ENCODE measurements around the gene ACSF2.
A peak's percentile ranks its signal among the peaks of the same experiment; 100 is the strongest.
"Not testable (repeated sequence)": the region's sequence is repeated elsewhere in the genome, so short reads cannot be mapped to it uniquely, and the experiment has no call there.

Gene ACSF2

GRCh38 chr17:50412188-50412732, 13.8 kb upstream of the ACSF2 start:
- no peak for DNase-seq

GRCh38 chr17:50414808-50415207, 11.2 kb upstream of the ACSF2 start:
- no peak for DNase-seq

GRCh38 chr17:50419577-50419976, 6.4 kb upstream of the ACSF2 start:
- DNase-seq, result not testable (repeated sequence)

- DNase-seq, result no peak
These were observed 5.5 kb upstream of the ACSF2 start for GRCh38 chr17:50420419-50421112.

- no peak for DNase-seq
These were observed 4.5 kb upstream of the ACSF2 start for GRCh38 chr17:50421308-50422051.

- no peak for DNase-seq
These were observed 3.3 kb upstream of the ACSF2 start for GRCh38 chr17:50422738-50423137.

GRCh38 chr17:50423553-50424159, 2.4 kb upstream of the ACSF2 start:
- DNase-seq, result no peak

GRCh38 chr17:50424246-50424995, 1.6 kb upstream of the ACSF2 start:
- DNase-seq, result no peak

GRCh38 chr17:50424996-50425681, 879 bp upstream of the ACSF2 start:
- no peak for DNase-seq

GRCh38 chr17:50426472-50426782, 409 bp downstream of the ACSF2 start:
- DNase-seq, result no peak

GRCh38 chr17:50426814-50427787, 1.1 kb downstream of the ACSF2 start:
- peak in 1 of 2 donors; percentile 11 for DNase-seq

GRCh38 chr17:50428126-50428525, 2.1 kb downstream of the ACSF2 start:
- not testable (repeated sequence) for DNase-seq

- DNase-seq, result no peak
These were observed 2.9 kb downstream of the ACSF2 start for GRCh38 chr17:50428831-50429424.

GRCh38 chr17:50429793-50430192, 3.8 kb downstream of the ACSF2 start:
- DNase-seq, result no peak

- no peak for DNase-seq
These were observed 5.0 kb downstream of the ACSF2 start for GRCh38 chr17:50430821-50431618.

- no peak for DNase-seq
These were observed 6.2 kb downstream of the ACSF2 start for GRCh38 chr17:50432125-50432762.

- DNase-seq, result no peak
These were observed 11.4 kb downstream of the ACSF2 start for GRCh38 chr17:50437409-50437808.

- no peak for DNase-seq
These were observed 13.0 kb downstream of the ACSF2 start for GRCh38 chr17:50439008-50439407.

GRCh38 chr17:50440172-50440837, 14.3 kb downstream of the ACSF2 start:
- DNase-seq, result no peak

Measured in stimulated activated CD4-positive, alpha-beta T cell treated with anti-CD3 and anti-CD28 coated beads, Interleukin-2, amount 100 ng/mL, for 48 hours (primary cell).